ENCODE results near the gene WDFY4.

The WDFY4 gene

DNA sequence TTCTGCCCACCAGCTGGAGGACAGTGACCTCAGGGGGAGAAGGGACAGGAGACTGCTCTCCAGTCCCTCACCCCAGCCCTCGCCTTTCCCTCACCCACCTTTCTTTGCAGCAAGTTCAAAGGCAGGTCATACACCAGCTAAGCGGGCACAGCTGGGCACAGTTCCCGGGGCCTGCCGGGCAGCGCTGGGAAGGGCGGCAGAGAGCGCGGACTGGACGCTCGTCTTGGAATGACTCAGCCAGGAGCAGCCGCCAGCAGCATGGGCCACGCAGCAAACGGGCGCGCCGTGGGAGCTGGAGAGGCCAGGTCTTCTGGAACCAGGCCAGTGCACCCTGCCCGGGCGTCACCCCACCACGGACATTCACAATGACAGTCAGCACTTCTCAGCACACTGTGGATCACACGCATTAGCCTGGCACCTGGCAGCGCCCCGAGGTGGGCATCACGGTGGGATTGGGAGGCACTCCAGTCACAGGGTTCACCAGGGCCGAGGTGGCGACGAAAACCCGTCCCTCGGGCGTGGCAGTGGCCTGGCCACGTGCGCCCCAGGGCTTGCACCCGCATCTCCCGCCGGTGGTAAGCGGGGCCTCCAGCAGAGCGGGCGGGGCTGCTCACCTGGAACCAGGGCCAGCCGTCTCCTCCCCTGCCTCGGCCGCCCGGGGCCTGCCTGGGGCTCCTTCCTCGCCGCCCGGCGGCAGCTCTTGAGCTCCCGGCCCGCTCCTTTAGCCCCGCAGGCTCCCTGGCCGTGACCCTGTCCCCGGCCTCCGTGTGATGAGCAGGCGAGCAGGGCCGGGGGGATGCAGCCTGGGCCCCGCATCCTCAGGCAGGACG, 29.0 kb upstream of the WDFY4 start:
- DNase-seq: no peak

DNA sequence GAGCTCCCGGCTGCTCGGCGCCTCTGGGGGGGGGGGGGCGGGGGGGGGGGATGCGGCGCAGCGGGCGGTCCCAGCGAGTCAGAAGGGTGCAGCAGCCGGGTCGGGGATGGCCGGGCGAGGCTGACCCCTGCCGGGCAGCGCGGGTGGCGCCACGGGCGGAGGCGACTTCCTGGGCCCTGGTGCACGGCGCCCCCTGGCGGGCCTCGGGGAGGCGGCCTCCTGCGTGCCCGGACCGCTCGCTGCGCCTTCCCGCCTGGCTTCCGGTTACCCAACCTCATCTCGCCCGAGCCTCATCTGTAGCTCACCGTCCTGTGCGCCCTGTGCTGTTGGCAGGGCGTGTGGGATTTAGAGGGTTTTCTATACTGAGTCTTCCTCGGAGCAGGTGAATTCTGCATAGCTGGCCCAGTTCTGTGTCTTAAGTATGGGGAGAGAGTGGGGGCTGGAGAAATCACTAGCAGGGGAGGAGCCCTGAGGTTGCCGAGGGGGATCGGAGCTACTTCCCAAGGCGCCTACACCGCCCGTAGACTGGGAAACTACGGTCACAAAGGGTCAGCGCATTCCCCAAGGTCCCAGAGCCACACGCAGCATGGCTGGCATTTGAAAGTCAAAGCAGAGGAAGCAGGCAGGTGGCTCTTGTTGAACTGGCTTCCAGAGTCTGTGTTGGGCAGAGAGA, 28.3 kb upstream of the WDFY4 start:
- peak; percentile 82 for DNase-seq

DNA sequence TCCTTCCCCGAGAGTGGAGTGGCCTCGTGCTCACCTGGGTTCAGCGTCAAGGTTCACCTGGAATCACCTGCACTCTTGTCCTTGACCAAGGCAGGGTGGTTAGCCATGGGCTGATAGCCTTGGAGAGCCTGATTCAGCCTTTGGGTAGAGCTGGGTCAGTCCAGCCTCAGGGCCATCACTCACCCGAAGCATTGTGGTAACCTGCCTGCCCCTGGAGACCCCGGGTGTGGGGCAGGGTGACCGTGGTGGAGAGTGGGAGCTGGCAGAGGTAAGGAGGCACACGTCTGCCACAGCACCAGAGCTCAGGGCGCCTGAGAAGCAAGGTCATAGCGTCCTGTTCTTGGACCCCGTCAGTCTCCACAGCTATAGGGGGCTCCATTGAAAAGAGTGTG, 27.8 kb upstream of the WDFY4 start:
- no peak for DNase-seq

DNA sequence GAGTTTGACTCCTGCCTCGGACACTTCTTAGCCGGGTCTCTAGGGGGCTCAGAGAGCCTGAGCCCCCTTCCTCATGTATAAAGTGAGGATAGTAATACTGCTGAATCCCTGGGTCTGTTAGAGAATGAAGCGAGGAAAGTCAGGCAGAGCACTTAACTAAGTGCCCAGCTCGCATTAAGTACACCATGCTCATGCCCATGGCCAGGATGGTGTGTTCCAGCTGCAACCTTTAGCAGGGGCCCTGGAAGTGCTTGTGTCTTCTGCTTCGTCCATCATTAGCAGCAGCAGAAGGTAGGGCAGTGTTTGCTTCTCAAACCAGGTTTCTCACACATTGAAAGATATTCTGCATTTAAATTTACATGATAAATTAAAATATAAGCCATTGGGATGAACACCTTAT, 27.3 kb upstream of the WDFY4 start:
- DNase-seq: no peak

DNA sequence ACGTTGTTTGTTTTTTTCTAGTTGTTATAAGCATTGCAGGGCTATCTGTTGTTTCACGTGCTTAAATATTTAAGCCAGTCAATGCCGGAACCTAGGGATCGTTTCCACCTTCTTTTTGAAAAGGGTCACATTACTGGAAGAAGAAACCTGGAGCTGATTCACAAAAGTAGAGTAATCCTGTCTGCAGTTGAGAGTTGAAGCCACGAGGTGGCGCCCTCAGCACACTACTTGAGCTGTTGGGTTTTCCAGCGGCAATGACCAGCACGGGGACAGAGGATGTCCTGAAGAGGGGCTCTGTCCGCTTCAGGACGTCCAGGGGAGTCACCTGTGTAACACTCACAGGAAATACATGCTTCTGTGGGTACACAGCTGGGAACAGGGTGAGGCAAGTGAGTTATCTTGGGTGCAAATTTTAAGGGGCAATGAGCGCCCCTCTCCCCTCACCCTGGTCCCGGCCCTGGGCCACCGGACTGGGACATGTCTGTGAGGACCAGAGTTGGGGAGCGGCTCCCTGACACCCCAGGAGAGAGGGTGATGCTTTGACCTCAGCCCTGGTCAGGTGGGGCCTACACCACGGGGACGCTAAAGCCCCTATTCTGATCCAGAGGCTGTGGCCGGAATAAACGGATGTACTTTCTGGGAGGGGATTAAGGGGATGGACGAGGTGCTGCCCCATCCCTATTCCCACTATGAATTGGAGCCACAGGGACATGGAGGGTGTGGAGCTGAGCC, 26.3 kb upstream of the WDFY4 start:
- peak; percentile 64 for DNase-seq

DNA sequence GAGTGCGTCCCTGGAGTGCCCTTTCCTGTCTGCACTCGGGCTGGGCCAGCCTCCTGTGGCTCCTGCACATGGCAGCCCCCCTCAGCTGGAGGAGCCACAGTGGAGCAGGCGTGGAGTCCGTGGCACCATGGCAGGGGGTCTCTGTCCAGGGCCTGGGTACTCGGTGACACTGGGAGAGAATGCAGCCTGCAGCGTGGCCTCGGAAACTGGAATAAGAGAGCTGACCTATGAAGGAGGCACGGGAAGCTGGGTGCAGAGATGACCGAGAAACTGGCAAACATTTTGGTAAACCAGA, 25.8 kb upstream of the WDFY4 start:
- DNase-seq: no peak

DNA sequence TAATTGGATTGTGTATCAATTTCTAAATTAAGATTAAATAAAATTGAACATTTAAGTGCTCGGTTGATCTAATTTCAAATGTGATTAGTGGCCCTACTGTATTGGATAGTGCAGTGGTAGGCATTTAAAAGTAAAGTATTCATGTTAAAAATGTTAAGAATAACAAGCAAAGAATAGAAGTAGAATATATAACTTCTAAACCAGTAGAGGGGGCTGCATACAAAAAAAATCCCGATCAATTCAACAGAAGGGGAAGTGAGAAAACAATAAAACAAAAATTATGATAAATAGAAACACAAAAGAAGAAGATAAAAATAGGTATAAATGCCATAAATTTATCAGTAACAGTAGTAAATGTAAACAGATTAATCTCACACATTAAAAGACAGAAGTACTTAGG, 24.9 kb upstream of the WDFY4 start:
- DNase-seq: no peak

DNA sequence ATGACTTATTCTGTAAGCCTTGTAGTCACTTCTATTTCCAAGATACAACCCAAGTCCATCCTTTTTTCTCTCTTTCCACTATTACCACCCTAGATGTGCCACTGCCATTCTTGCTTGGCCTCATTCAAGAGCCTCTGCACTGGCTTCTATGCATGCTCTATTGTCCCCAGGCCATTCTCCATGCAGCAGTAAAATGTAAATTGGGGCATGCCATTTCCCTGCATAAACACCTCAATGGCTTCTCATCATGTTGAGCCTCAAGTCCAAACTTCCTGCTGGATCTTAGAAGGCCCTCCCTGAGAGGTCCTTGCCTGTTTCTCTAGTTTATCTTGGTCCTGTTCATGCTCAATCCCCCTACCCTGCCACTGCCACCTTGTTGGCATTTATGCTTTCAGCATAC, 23.2 kb upstream of the WDFY4 start:
- DNase-seq: no peak

DNA sequence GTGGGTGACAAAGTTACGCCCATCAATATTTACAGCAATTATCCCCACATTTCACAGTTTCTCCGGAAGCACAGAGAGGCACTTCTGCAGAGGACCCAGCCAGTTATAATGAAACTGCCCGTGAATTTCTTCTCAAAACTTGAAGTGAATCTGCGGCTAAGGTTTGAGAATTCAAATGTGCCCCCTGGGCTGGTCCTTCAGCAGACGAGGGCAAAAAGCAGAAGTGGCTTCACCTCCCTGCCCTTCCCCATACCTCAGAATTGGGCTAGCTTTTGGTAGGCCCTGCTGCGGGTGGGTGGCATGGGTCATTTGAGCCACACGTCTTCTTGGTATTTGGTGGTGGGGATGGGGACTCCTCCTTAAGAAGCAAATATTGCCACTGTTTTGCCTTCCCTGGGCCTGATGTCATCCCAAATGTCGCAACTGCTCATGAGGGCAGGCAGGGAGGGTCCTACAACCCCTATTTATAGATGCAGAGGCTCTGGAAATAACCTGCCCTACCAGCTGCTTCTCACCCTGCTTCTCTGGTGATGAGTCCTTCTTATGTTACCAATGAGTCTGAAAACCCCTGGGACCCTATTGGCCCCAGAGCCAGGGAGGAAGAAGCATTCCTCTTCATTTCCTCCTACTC, 16.6 kb upstream of the WDFY4 start:
- no peak for DNase-seq

DNA sequence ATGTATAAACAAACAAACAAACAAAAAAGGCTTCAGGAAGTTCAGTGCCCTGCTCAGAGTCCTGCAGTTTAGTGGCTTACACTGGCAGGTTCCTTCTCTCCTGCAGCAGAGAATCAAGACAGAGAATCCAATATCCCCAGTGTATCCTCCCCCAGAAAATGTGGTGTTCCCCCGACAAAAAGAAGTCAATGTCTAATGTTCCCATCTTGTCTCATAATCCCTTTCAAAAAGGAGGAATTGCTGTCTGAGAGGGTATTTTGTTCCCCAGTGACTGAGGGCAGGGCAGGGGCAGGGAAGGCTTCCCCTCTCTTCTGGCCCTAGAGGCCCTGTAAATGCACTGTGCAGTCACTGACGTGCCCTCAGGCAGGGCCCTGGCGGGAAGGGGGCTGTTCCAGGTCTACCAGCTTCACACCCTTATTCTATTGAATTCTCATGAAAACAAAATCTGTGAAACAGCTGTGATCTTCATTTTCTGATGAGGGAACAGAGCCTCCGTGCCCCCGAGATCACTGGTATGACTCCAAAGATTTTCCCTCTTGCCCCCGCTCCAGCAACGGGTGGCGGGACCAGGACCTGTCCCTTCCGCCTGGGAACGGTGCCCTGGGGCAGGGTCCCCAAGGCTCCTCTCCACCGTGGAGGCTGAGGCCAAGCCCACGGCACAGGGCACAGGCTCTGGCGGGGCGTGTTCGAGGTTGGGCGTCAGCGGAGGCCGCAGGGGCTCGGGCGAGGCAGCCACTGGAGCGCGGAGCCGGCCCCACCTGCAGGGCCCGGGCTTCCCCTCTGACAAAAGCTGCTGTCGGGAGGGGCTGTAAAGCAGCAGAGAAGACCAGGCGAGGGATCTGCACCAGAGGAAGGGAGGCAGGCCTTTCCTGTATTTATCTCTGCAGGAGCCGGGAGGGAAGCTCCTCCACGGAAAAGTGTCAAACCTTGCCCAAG, 13.4 kb upstream of the WDFY4 start:
- DNase-seq: no peak

DNA sequence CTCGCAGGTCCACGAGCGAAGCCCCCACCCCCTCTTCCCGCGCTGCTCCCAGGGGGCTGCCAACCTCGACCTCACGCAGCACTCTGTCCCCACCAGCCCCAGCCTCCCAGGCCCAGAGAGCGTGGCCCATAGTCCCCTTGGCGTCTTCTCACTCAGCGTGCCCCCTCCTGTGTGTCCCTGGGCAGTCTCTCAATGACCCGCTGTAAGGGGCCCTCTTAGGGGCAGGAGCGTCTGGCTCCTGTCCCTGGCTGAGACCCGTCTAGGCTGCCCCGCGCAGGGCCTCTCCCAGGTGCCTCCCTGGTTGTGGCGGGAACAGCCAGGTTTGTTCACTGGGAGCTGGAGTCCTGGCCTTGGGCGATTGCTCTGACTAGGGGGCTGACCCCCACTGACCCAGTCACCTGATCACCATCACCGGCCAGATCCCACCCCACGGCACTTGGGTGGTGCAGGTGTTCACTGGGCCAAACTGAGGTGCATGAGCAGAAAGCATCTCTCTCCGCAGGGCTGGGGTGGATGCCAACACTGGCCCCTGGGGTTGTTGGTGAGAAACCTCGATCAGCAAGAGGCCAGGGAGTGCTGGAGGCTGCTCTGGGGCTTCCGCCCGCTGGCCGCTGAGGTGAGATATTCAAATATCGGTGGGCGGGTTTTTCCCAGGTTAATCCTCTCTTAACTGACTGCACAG, 12.6 kb upstream of the WDFY4 start:
- DNase-seq: no peak

DNA sequence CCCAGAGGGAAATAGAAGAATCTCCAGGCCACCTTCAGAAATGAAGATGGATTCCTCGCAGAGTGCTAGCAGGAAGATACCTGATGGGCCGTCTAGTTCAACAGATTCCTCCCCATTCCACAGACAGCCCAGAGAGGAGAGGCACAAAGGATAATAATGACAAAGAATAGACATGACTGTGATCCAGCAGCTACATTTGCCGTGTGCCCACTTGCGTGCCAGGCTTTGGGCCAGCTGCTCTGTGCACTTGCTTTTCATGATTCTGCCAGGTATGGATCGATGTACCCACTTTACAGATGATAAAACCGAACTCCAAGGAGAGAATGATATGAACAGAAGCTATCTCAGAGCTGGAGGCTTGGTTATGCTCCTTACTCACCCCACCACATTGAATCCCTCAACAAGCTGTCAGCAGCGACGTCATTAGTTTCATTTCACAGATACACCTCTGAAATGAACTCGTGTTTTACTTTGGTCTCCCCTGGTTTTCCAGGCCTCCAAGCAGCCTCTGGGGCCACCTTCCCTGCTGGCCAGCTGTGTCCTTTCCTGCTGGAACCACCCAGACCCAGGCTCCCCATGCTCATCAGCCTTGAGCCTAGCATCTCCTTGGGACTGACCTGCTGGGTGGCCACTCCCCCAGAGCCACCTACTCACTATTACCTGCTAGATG, 11.9 kb upstream of the WDFY4 start:
- DNase-seq: no peak

DNA sequence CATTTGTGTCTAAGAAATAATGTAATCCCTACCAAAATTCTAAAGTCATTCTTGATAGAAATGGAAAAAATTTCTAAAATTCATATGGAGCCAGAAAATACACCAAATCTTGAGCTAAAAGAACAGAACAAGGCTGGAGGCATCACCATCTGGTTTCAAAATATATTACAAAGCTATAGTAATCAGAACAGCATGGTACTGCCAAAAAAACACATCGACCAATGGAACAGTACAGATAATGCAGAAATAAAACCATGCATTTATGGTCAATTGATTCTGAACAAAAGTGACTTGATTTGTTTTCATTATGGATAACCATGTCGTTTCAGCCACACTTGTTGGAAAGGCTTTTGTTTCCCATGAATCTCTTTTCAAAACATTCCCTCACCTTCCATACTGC, 7.0 kb upstream of the WDFY4 start:
- DNase-seq: no peak

DNA sequence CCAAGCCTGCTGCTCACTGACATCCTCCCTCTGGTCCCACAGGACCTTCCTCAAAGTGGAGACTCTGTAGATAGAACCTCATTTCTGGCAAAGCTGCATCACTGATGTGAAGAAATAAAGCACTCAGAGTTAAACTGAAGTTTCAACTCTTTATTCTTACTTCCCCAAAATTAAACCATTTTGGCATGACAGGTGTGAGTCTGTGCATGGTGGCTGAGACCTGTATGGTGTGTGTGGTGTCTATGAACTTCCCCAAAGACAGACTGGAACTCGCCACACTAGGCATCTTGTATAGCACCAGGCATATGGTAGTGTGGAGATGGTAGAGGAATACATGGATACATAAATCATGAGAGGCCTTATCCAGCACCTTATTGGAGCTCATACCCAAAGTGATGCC, 6.6 kb upstream of the WDFY4 start:
- DNase-seq: no peak

DNA sequence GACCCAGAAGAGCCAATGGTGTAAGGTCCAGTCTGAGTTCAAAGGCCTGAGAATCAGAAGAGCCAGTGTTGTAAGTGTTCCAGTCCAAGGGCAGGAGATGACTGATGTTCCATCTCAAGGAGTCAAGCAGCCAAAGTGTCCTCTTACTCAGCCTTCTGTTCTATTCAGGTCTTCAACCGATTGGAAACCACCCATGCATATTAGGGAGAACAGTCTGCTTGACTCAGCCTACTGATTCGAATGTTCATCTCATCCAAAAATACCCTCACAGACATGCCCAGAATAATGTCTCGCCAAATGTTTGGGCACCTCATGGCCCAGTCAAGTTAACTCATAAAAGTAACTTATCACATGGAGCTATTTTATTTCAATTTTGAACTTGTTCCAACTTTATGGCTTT, 2.9 kb upstream of the WDFY4 start:
- DNase-seq: no peak

DNA sequence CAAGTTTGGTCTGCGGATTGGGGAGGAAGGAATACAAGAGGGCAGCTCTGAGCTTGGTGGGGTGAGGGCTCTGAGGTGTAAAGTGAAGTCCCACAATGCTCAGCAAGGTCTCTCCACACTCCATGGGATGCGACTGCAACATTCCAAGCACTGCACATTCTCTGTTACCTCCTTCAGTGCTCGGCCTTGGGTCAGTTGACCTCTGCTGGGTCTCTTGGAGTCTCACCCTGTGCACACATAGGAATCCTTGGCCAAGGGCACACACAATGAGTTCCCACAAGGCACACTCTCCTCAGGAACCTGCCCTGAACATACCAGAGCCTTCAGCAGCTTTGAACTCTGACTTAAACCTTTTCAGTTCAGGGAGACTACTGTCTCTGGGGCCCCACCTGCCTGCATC, 2.4 kb upstream of the WDFY4 start:
- no peak for DNase-seq

DNA sequence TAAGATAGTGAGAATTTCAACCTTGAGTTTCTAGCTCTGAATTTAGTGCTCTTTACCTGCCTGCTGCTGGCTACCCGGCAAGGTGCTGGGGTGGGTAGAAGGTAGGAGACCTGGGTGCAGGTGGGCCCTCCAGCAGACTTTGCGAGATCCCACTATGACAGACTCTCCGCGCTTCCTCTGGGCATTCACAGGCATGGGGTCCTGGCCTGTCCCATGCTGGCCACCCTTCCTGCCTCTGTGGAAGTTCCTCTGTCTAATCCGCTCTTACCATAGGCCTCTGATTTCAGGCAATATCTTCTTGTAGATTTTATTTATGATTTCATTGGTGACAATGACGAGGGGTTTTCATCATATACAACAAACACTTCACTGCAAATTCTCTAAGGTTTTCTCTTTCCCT, 1.2 kb upstream of the WDFY4 start:
- no peak for DNase-seq

DNA sequence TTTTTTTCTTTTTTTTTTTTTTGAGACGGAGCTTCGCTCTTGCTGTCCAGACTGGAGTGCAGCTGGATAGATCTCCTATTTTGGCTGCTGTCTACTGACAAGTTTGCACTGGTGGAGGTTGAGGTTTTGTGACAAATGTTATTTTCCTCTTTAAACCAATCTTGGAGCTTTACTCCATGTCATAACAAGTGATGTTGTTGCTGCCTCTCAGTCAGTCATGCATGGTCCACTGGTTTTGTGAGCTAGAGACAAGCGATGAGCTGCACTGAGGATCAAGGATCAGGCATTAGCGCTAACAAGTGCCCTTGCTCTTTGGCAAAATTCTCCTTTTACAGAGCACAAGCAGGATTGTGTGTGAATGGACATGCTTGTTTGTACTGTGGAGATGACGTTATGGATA, 805 bp upstream of the WDFY4 start:
- DNase-seq: no peak

DNA sequence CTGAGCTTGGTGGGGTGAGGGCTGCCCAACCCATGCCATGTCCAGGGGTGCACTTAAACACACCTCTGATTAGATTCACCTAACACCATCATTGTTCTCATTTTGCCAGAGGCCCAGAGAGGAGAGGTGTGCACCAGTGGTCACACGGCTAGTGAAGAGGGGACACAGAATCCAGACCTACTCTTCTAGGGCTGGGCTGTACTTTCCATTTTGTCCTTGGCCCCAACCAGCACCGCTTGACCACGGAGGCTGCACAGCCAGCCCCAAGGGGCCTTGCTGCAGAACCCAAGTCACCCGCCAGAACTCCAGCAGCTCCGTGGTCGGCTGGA, 246 bp upstream of the WDFY4 start:
- DNase-seq: no peak

DNA sequence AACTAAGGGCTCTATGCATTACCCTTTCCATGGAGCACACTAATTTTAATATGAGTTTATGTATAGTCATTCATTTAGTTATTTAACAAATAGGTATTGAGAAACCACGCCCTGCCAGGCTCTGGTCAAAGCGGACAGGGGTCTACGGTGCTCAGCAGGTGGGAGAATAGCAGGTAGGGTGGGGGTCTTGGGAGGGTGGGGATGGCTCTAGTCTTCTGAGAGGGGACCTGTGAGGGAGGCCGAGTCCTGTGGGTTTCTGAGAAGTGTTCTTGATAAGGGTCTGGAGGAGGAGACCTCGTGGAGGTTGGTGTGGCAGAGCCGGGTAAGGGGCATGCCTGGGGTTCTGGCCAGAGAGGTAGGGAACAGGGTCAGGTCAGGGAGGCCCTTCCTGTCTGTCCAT, 1.1 kb downstream of the WDFY4 start:
- DNase-seq: no peak

DNA sequence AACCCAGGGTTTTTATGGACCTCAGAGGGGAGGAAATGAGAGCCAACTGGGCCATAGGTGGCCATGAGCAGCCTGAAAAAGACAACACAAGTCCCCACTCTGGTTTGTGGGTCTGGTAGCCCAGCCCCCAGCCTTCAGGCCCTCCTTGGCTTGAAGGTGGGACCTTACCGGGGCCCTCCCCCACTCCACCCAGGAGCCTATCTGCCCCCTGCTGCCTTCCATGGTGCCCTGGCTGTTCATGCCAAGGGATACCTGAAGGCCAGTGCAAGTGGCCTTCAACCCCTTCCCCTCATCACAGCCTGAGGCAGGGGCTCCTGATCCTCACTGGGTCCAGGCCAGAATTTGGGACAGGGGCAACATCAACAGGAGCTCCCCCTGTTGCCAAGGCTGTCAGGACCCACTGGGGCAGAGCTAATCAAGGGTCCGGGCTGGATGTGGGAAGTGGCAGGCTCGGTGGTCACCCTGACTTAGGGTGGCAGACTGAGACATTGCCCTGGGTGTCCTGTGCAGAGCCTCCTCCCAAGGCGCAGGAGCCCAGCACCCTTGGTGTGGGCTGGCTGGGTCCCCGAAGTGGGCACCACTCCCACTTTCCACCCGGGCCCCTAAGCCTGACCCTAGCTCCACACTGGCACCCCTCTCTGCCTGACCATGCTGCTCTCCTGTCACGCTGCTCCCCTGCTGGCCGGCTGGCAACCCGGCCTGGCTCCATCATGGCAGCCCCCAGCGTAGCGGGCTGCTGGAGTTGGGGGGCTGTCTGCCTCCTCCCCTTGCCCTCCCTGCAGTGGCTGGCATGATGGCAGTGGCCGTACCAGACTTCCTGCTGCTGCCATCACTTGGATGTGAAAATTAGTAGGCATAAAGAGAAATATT, 6.4 kb downstream of the WDFY4 start:
- no peak for DNase-seq
